Neural cell (in vitro differentiated cells): ENCODE results near the gene MTA1. TPM values are rescaled to one million over a fixed set of nuclear protein-coding genes. Genes with fewer than 3 reads are reported as not detected.

Experiments used
- H2AFZ ChIP-seq: fragments of 200-600, 300-800 bp; sonication (generic), shearing (Covaris generic); 2 replicates; pipeline ENCODE4 v1.6.0; 2014; ENCODE audit warnings: low read depth, mild to moderate bottlenecking, antibody characterized with exemption, low read length, moderate library complexity
- H3F3A ChIP-seq: fragments of 200-600 bp; shearing (Covaris generic); 2 replicates; pipeline ENCODE4 v1.6.1; 2016; ENCODE audit warnings: mild to moderate bottlenecking, moderate library complexity, mixed read lengths, antibody characterized with exemption, low read length; ENCODE audit not compliant: insufficient read depth, poor library complexity, severe bottlenecking
- H3K27ac ChIP-seq: fragments of 200-600, 300-800 bp; sonication (generic), shearing (Covaris generic); 2 replicates; pipeline ENCODE4 v1.5.1; 2014; ENCODE audit warnings: mild to moderate bottlenecking, low read length, moderate library complexity
- H3K27me3 ChIP-seq: fragments of 300-800, 200-600 bp; sonication (generic), shearing (Covaris generic); 2 replicates; pipeline ENCODE4 v1.6.0; 2014; ENCODE audit warnings: mild to moderate bottlenecking, low read depth, low read length, moderate library complexity; ENCODE audit not compliant: insufficient read depth
- H3K36me3 ChIP-seq: fragments of 300-800, 200-600 bp; sonication (generic), shearing (Covaris generic); 2 replicates; pipeline ENCODE4 v1.5.1; 2014; ENCODE audit warnings: mild to moderate bottlenecking, antibody characterized with exemption, low read length, moderate library complexity; ENCODE audit not compliant: insufficient read depth
- H3K4me2 ChIP-seq: fragments of 300-800, 200-600 bp; sonication (generic), shearing (Covaris generic); 2 replicates; pipeline ENCODE4 v1.6.0; 2014; ENCODE audit warnings: mild to moderate bottlenecking, low read length
- H3K4me3 ChIP-seq: fragments of 300-800, 200-600 bp; sonication (generic), shearing (Covaris generic); 2 replicates; pipeline ENCODE4 v1.5.1; 2014; ENCODE audit warnings: mild to moderate bottlenecking, low read length, moderate library complexity
- H3K79me2 ChIP-seq: fragments of 200-600 bp; shearing (Covaris generic); replicated peaks from 2 replicates; pipeline ENCODE4 v1.6.0; 2014; ENCODE audit warnings: mild to moderate bottlenecking, low read length, moderate library complexity; ENCODE audit not compliant: insufficient read depth
- H3K9ac ChIP-seq: fragments of 300-800, 200-600 bp; sonication (generic), shearing (Covaris generic); 2 replicates; pipeline ENCODE4 v1.6.1; 2016; ENCODE audit warnings: mild to moderate bottlenecking, low read length, mixed read lengths
- H3K9me2 ChIP-seq: fragments of 200-600 bp; shearing (Covaris generic); 2 replicates; pipeline ENCODE4 v1.6.1; 2016; ENCODE audit warnings: mild to moderate bottlenecking, low read length, mixed read lengths; ENCODE audit not compliant: insufficient read depth
- H3K9me3 ChIP-seq: fragments of 200-600, 300-800 bp; sonication (generic), shearing (Covaris generic); 2 replicates; pipeline ENCODE4 v1.6.1; 2016; ENCODE audit warnings: mild to moderate bottlenecking, mixed run types, low read length, moderate library complexity, mixed read lengths
- H4K20me1 ChIP-seq: fragments of 200-600 bp; shearing (Covaris generic); 2 replicates; pipeline ENCODE4 v1.6.1; 2016; ENCODE audit warnings: mild to moderate bottlenecking, mixed run types; ENCODE audit not compliant: insufficient read depth
- CTCF ChIP-seq: fragments of 450-650 bp; IDR thresholded peaks from 2 replicates; pipeline ENCODE4 v1.5.1; 2014; ENCODE audit warnings: antibody characterized with exemption, mild to moderate bottlenecking, moderate library complexity; ENCODE audit not compliant: poor library complexity, severe bottlenecking
- EP300 ChIP-seq: fragments of 450-650 bp; conservative IDR thresholded peaks from 2 replicates; pipeline ENCODE4 v1.6.1; 2014; ENCODE audit warnings: antibody characterized with exemption, mild to moderate bottlenecking, moderate library complexity; ENCODE audit not compliant: poor library complexity, severe bottlenecking
- EZH2 ChIP-seq: fragments of 200-600, 300-800 bp; shearing (Covaris generic), sonication (generic); IDR thresholded peaks from 2 replicates; pipeline ENCODE4 v1.6.1; 2014; ENCODE audit warnings: antibody characterized with exemption, low read length, borderline replicate concordance, mild to moderate bottlenecking; ENCODE audit not compliant: insufficient read depth, poor library complexity, severe bottlenecking
- MXI1 ChIP-seq: fragments of 450-650 bp; conservative IDR thresholded peaks from 2 replicates; pipeline ENCODE4 v1.6.1; 2014; ENCODE audit warnings: antibody characterized with exemption, mild to moderate bottlenecking; ENCODE audit not compliant: poor library complexity, severe bottlenecking
- POLR2AphosphoS5 ChIP-seq: IDR thresholded peaks from 2 replicates; pipeline ENCODE4 v1.6.1; 2012
- RAD21 ChIP-seq: fragments of 450-650 bp; conservative IDR thresholded peaks from 2 replicates; pipeline ENCODE4 v1.6.1; 2014; ENCODE audit warnings: antibody characterized with exemption, mild to moderate bottlenecking, moderate library complexity
- REST ChIP-seq: IDR thresholded peaks from 2 replicates; pipeline ENCODE4 v1.6.1; 2012; ENCODE audit warnings: borderline replicate concordance
- SMC3 ChIP-seq: fragments of 450-650 bp; conservative IDR thresholded peaks from 2 replicates; pipeline ENCODE4 v1.6.1; 2014; ENCODE audit warnings: antibody characterized with exemption, mild to moderate bottlenecking, moderate library complexity; ENCODE audit not compliant: poor library complexity
- TAF1 ChIP-seq: IDR thresholded peaks from 2 replicates; pipeline ENCODE4 v1.6.1; 2012; ENCODE audit warnings: low read depth
- polyA plus RNA-seq: library from polyadenylated mRNA; depleted of rRNA; stranded (reverse); fragments of >200 nt; gene quantifications from 2 replicates; pipeline ENCODE4 v1.2.3, GENCODE V29; 2014

The MTA1 gene
- polyA plus RNA-seq, 1 donor from 2014 or later = 94.0 TPM

GRCh38 chr14:105456736-105457617 lies 37.4 kb downstream of the MTA1 start:
- no peak overlapping the region for H2AFZ ChIP-seq
- no peak overlapping the region for H3K4me3 ChIP-seq
- H3K79me2 ChIP-seq = no peaks in the 10 kb centered on the region
- no peaks in the 10 kb centered on the region for H3K36me3 ChIP-seq
- H3K9me2 ChIP-seq = no peaks in the 10 kb centered on the region
- H3K9ac ChIP-seq = no peak overlapping the region
- H3K9me3 ChIP-seq = no peaks in the 10 kb centered on the region
- H3F3A ChIP-seq = no peaks in the 10 kb centered on the region
- H3K27me3 ChIP-seq = no peaks in the 10 kb centered on the region
- TF ChIP-seq SMC3 (no peak), REST (no peak), RAD21 (no peak), EP300 (no peak), CTCF (no peak), POLR2AphosphoS5 (no peak), EZH2 (no peak), MXI1 (no peak), TAF1 (no peak)
- no peak overlapping the region for H3K4me2 ChIP-seq
- H4K20me1 ChIP-seq = no peaks in the 10 kb centered on the region
- no peak overlapping the region for H3K27ac ChIP-seq

GRCh38 chr14:105458010-105458409 lies 38.4 kb downstream of the MTA1 start:
- no peak overlapping the region for H3K4me2 ChIP-seq
- no peaks in the 10 kb centered on the region for H3K9me2 ChIP-seq
- no peaks in the 10 kb centered on the region for H3F3A ChIP-seq
- H3K9ac ChIP-seq = no peak overlapping the region
- no peaks in the 10 kb centered on the region for H3K79me2 ChIP-seq
- H4K20me1 ChIP-seq = no peaks in the 10 kb centered on the region
- H3K36me3 ChIP-seq = no peaks in the 10 kb centered on the region
- TF ChIP-seq SMC3 = no peak
- TF ChIP-seq CTCF = no peak
- TF ChIP-seq REST = no peak
- H3K4me3 ChIP-seq = no peak overlapping the region
- no peaks in the 10 kb centered on the region for H3K9me3 ChIP-seq
- no peaks in the 10 kb centered on the region for H3K27me3 ChIP-seq
- no peak overlapping the region for H3K27ac ChIP-seq
- H2AFZ ChIP-seq = no peak overlapping the region
